Right lobe of liver (tissue), 6 donors: ENCODE data around the gene SLC1A3. TPM values are rescaled to one million over a fixed set of nuclear protein-coding genes. Genes with fewer than 3 reads are reported as not detected.
"Not testable (repeated sequence)": the region's sequence is repeated elsewhere in the genome, so short reads cannot be mapped to it uniquely, and the experiment has no call there.

Experiments
- ATAC-seq, 4 donors: fragments of 200-7000 bp; cut with Tn5 transposase; one replicate each; pipeline ENCODE4 v1.9.1; 2020; ENCODE audit warnings: mild to moderate bottlenecking in 4 of 4, moderate library complexity in 4 of 4
- DNase-seq, 3 donors: peaks; one replicate each; pipeline ENCODE4 v3.0.0-alpha.2; 2020
- H3K27ac ChIP-seq, 3 donors: fragments of 200-600 bp; one replicate each; pipeline ENCODE4 v1.8.0; 2022
- H3K27me3 ChIP-seq, 2 donors: fragments of 200-600 bp; one replicate each; pipeline ENCODE4 v1.8.0; 2022
- H3K36me3 ChIP-seq, 4 donors: fragments of 200-600 bp; sonication (generic) in 1 of 4; one replicate each; pipeline versions ENCODE4 v1.5.1 to v1.8.0; 2017 to 2022; ENCODE audit warnings: control low read depth in 1 of 4
- H3K4me1 ChIP-seq, 4 donors: fragments of 200-600 bp; sonication (generic) in 1 of 4; one replicate each; pipeline versions ENCODE4 v1.5.1 to v1.8.0; 2017 to 2022; ENCODE audit warnings: control low read depth in 1 of 4
- H3K4me3 ChIP-seq, 3 donors: fragments of 200-600 bp; one replicate each; pipeline ENCODE4 v1.8.0; 2022
- H3K9me3 ChIP-seq, 4 donors: fragments of 200-600 bp; sonication (generic) in 1 of 4; one replicate each; pipeline versions ENCODE4 v1.5.1 to v1.8.0; 2017 to 2022; ENCODE audit warnings: control low read depth in 1 of 4
- CTCF ChIP-seq, 4 donors: fragments of 200-600 bp in 3 of 4; fragments of 450-650 bp in 1 of 4; IDR thresholded peaks; one replicate each; pipeline versions ENCODE4 v1.5.1 to v1.8.0; 2016 to 2022; ENCODE audit warnings: antibody characterized with exemption in 4 of 4, mild to moderate bottlenecking in 2 of 4
- POLR2A ChIP-seq: fragments of 450-650 bp; IDR thresholded peaks from one replicate; pipeline ENCODE4 v1.6.1; 2017; ENCODE audit warnings: antibody characterized with exemption, mild to moderate bottlenecking
- WGBS: methylation state at CpG from one replicate; pipeline ENCODE4 v1.1.6; 2018; ENCODE audit warnings: low coverage, low lambda C conversion rate; ENCODE audit not compliant: insufficient coverage; ENCODE audit errors: missing lambda C conversion rate; 5-methylcytosine and 5-hydroxymethylcytosine counted together
- intact Hi-C, 2 donors: fragments of 100-400 bp; cut with DNase I; formaldehyde crosslinking; loops; one replicate each; pipeline versions ENCODE4 v1.11.2 to v1.14.1; 2022
- total RNA-seq, 6 experiments: library from RNA; depleted of rRNA in 2 of 6; stranded (reverse); fragments of >200 nt in 2 of 6; fragmentation: NEBNext Ultra II Directional in 3 of 6; extraction: Animal tissue kit (Norgen Biotek cat#: 25700) in 3 of 6; gene quantifications; one replicate each; pipeline versions ENCODE4 v1.1.0 to v1.2.4, GENCODE V29; 2016 to 2023
- donor health status: DM: no; HTN: yes; CAD: no.
- donor health status: DM: no; HTN: no; CAD: no.
- donor health status: DM: no; HTN: no; CAD: no.
- donor health status: DM: no; HTN: yes; CAD: no.
- donor health status: DM: no; HTN: yes; CAD: no.

The SLC1A3 gene
- total RNA-seq, 6 experiments from 2014 or later, result 4.7 to 15.1 (median 6.1) TPM

- WGBS, result 44% methylated on average over 1 of the region's 1 CpG
- TF ChIP-seq CTCF (IDR thresholded peaks at IDR 0.05) (no peak), POLR2A (no peak)
- intact Hi-C loops, result no loop called here
- H3K27ac ChIP-seq, result no peak overlapping the region
- H3K36me3 ChIP-seq, result no peaks in the 10 kb centered on the region
- H3K9me3 ChIP-seq, result no peaks in the 10 kb centered on the region
- ATAC-seq (no peak), DNase-seq (no peak)
- no peaks in the 10 kb centered on the region for H3K27me3 ChIP-seq
- no peak overlapping the region for H3K4me3 ChIP-seq
- H3K4me1 ChIP-seq, result no peaks in the 10 kb centered on the region
Observed at GRCh38 chr5:36643162-36643561, 36.8 kb downstream of the SLC1A3 start.

GRCh38 chr5:36643841-36644240 lies 37.4 kb downstream of the SLC1A3 start:
- ATAC-seq, H3K4me1 ChIP-seq, H3K4me3 ChIP-seq, H3K36me3 ChIP-seq, DNase-seq, H3K9me3 ChIP-seq, H3K27ac ChIP-seq, intact Hi-C loops, H3K27me3 ChIP-seq: not testable (repeated sequence)
- WGBS, result 61% methylated on average over 5 of the region's 5 CpGs

GRCh38 chr5:36644727-36645126 lies 38.3 kb downstream of the SLC1A3 start:
- no peak for DNase-seq
- 87% methylated on average over 3 of the region's 3 CpGs for WGBS
- Histone ChIP-seq H3K9me3 (no peaks in the 10 kb centered on the region), H3K4me1 (no peaks in the 10 kb centered on the region), H3K27me3 (no peaks in the 10 kb centered on the region), H3K27ac (no peak overlapping the region), H3K4me3 (no peak overlapping the region), H3K36me3 (no peaks in the 10 kb centered on the region)
- ATAC-seq, result no peak
- intact Hi-C loops, result no loop called here
- TF ChIP-seq POLR2A, result no peak
- no peak for TF ChIP-seq CTCF (IDR thresholded peaks at IDR 0.05)

- Histone ChIP-seq H3K27me3 (no peaks in the 10 kb centered on the region), H3K9me3 (no peaks in the 10 kb centered on the region), H3K36me3 (no peaks in the 10 kb centered on the region), H3K4me3 (no peak overlapping the region), H3K27ac (no peak overlapping the region), H3K4me1 (no peaks in the 10 kb centered on the region)
- no peak for DNase-seq
- no peak for ATAC-seq
- no peak for TF ChIP-seq CTCF (IDR thresholded peaks at IDR 0.05)
- TF ChIP-seq POLR2A, result no peak
- 71% methylated on average over 3 of the region's 3 CpGs for WGBS
- intact Hi-C loops, result no loop called here
Observed at GRCh38 chr5:36646100-36646499, 39.7 kb downstream of the SLC1A3 start.

- Histone ChIP-seq H3K4me3 (no peak overlapping the region), H3K27ac (no peak overlapping the region), H3K36me3 (no peaks in the 10 kb centered on the region), H3K9me3 (no peaks in the 10 kb centered on the region), H3K27me3 (no peaks in the 10 kb centered on the region), H3K4me1 (no peaks in the 10 kb centered on the region)
- WGBS, result 95% methylated on average over 2 of the region's 3 CpGs
- TF ChIP-seq CTCF (IDR thresholded peaks at IDR 0.05) (no peak), POLR2A (no peak)
- intact Hi-C loops, result no loop called here
- ATAC-seq (no peak), DNase-seq (no peak)
Observed at GRCh38 chr5:36646507-36647023, 40.2 kb downstream of the SLC1A3 start.
